ENCODE measurements around the gene PNMA8B.
"Not testable (repeated sequence)": the region's sequence is repeated elsewhere in the genome, so short reads cannot be mapped to it uniquely, and the experiment has no call there.

The PNMA8B gene, protein sequence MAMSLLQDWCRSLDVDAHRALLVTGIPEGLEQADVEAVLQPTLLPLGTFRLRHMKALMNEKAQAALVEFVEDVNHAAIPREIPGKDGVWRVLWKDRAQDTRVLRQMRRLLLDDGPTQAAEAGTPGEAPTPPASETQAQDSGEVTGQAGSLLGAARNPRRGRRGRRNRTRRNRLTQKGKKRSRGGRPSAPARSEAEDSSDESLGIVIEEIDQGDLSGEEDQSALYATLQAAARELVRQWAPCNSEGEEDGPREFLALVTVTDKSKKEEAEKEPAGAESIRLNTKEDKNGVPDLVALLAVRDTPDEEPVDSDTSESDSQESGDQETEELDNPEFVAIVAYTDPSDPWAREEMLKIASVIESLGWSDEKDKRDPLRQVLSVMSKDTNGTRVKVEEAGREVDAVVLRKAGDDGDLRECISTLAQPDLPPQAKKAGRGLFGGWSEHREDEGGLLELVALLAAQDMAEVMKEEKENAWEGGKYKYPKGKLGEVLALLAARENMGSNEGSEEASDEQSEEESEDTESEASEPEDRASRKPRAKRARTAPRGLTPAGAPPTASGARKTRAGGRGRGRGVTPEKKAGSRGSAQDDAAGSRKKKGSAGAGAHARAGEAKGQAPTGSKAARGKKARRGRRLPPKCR

DNA sequence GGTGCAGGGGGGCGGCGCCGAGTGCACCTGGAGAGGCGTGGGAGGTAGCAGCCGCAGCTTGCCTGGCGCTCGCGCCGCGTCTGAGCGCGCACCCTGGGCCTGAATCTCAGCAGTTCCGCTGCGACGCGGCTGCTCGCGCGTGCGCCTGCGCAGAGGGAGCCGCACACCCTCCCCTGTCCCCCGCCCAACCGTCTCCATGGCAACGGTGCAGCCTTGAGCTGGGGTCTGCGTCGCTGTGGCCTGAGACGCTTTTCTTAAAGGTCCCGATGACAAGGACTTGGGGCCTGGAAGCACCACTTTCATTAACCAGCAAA lies at the start of gene PNMA8B:
PNMA8B (minus strand) TSS at position 82 of the 314 bp plus-strand sequence. CDS start 402 bp downstream, outside the sequence.
- no peak for DNase-seq (ENCODE audit: low read depth, low spot score)

DNA sequence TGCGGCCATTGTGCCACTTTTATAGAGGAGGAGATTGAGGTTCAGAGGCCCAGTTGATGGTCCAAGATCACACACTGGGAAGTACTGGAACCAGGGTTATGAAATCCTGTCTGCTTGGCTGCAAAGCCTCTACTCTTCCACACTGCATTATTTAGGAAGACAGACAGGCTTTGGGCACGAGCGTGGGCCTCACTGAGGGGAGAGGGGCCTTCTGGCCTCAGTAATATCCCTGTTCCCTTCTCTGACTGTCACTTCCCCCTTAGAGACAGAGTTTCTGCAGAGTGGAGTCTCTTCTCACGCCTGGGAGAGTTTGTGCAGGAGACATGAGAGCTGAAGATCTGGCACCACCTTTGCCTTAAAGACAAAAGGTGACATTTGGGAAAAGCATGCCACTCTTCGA lies 49.0 kb upstream of the PNMA8B start:
- no peak for DNase-seq (ENCODE audit: low read depth, low spot score)

DNA sequence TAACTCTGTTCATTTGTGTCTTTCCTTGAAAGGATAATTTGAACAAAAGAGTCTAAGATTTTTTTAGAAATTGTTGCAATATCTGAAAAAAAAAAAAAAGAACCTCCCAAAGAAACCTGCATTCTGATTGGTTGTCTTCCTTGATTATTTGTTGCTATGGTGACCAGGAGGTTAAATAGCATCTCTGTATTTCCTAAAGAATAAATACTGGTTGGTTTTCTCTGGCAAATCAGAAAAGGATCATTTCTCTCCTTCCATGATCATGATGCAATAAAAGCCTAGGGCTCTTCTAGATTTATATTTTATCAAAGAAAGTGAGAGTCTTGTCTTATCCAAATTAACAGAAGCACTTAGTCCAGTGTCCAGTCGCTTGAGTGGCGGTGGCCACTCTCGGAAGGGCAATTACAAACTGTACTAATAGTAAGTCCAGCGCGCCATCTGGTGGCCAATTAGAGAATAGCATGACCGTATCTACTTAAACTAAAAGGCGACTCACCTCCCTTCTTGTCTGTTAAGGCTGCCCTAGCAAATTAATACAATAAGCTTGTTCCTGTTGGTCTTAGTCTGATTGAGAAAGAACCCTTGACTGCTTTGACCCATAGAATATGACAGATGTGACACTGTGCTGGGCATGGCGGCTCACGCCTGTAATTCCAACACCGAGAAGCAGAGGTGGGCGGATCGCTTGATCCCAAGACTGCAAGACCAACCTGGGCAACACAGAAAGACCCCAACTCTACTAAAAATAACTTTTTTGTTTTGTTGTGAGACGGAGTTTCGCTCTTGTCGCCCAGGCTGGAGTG lies 47.0 kb upstream of the PNMA8B start:
- DNase-seq (ENCODE audit: low read depth, low spot score) = peak; percentile 49

DNA sequence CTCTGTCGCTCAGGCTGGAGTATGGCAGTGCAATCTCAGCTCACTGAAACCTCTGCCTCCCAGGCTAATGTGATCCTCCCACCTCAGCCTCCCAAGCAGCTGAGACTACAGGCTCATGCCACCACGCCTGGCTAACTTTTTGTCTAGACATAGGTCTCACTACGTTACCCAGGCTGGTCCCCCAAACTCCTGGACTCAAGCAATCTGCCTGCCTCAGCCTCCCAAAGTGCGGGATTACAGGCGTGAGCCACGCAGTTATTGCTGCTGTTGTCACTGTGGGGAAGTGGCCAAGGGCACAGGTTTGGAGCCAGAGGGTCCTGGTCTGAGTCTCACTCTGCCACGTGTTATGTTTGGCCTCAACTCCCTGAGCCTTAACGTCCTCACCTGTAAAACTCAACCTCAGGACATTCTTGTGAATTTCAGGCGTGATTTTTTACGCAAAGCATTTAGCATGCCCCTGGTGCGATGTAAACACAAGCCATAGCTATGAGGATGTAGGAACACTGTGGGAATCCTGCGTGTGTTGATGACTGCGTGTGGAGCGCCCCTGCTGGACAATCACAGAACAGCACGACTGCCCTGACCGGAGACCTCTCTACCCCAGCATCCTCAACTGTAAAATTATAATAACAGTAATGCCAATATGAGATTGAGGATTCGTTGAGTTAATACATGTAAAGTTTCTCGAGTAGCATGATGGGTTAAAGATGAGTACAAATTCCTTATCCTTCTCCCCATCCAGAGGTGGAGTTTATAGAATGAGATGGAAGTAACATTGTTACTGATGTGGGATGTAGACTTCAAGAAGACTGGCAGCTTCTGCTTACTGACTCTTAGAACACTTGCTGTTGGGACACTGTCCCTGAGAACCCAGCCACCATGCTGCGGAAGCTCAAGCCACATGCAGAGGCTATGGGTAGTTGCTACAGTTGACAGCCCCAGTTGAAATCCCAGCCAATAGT lies 41.8 kb upstream of the PNMA8B start:
- peak; percentile 38 for DNase-seq (ENCODE audit: low read depth, low spot score)

DNA sequence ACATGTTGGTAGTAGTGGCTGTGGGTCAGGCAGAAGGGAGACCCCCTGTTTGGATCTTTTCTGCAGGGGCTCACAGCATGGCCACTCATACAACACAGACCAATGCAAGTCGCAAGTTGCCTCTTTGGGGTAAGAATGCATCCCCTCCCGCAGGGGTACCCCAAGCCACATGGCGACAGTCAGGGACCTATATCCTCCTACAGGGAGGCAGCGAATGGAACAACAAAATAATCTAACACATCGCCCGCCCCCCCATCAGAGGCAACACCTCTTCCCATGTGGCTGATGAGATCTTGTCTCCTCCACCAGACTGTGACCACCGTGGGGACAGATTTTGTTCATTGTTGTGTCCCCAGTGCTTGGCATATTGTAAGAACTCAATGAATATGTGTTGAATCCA lies 40.7 kb upstream of the PNMA8B start:
- DNase-seq (ENCODE audit: low read depth, low spot score) = no peak

DNA sequence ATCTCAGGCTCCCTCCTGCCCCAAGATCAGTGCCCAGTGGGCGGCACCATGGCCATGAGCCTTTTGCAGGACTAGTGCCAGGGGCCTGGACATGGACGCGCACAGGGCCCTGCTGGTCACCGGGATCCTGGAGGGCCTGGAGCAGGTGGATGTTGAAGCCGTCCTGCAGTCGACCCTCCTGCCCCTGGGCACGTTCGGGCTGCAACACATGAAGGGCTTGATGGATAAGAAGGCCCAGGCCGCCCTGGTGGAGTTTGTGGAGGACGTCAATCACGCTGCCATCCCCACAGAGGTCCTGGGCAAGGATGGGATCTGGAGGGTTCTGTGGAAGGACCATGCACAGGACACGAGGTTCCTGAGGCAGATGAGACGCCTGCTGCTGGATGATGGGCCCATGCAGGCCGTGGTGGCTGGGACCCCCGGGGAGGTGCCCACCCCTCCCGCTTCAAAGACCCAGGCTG lies 38.0 kb upstream of the PNMA8B start:
- no peak for DNase-seq (ENCODE audit: low read depth, low spot score)

DNA sequence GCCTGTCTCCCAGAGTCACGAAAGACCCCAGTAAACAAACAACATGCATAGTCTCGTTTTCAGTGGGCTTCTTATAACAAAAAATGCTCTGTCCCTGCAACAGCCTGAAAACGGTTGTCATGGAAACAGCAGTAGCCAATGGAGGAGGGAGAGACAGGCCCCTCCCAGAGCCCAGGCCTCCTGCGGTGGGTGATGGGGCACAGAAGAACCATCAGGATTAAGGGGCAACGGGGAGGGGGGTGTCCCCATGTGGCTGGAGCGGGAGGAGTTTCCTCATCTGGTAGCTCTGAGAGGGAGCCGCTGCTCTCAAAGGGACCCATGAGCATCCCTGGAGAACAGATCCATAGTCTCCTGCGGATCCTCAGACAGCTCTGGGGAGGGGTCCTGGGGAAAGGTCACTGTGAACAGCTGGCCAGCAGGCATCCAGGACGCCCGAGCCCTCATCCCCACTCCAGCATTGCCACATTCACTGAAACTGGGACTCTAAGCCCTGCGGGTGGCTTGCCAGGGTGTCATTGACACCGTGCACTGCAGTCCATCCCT lies 37.5 kb upstream of the PNMA8B start:
- no peak for DNase-seq (ENCODE audit: low read depth, low spot score)

DNA sequence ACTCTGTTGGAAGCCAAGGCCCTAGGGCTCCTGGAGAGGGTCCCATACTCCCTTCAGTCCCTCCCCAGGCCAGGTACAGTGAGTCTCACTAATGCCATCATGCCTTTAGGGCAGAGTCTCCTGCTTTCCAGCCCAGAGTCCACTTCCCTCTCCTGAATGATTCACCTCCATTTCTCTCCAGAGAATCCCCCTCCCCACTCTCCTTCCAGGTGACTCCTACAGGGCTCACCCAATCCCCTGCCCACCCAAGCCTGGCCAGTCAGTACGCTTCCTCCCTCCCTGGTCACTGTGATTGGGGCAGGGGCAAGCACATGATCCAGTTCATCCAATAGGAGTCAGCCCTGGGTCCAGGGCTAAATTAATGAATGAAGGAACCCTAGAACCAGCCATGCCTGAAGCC lies 35.0 kb upstream of the PNMA8B start:
- no peak for DNase-seq (ENCODE audit: low read depth, low spot score)

DNA sequence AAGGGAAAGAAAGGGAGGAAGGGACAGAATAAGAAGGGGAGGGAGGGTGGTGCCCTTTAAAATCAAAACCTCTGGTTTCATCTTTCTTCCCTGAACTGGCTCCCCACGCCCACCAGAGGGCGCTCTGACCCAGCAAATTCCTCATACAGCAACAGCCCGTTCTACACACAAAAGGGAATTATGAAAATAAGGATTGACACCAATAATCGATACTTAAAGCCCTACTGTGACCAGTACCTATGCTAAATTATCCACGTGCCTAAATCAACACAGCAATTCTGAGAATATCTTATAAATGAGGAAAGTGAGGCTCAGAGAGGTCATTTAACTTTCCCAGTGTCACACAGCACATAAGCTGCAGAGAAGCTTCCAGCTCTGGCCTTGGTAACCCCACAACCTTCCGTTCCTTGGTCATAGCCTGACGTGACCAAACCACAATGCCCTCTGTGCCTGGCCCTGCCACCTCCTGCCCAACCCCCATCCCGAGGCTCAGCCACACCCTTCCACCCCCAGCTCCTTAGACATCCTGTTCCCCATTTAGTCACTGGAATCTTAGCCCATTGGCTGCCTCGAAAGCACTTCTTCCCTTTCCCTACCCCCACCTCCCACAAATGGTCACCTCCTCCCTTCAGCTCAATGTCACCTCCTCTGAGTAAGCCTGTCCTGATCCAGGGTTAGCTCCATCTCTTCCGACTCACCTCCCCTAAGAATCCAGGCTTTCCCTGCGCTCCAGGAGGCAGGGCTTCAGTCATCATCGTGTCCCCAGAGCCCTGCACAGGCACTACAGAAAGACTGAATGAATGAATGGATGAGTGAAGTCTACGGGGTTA lies 34.2 kb upstream of the PNMA8B start:
- DNase-seq (ENCODE audit: low read depth, low spot score) = peak; percentile 59

DNA sequence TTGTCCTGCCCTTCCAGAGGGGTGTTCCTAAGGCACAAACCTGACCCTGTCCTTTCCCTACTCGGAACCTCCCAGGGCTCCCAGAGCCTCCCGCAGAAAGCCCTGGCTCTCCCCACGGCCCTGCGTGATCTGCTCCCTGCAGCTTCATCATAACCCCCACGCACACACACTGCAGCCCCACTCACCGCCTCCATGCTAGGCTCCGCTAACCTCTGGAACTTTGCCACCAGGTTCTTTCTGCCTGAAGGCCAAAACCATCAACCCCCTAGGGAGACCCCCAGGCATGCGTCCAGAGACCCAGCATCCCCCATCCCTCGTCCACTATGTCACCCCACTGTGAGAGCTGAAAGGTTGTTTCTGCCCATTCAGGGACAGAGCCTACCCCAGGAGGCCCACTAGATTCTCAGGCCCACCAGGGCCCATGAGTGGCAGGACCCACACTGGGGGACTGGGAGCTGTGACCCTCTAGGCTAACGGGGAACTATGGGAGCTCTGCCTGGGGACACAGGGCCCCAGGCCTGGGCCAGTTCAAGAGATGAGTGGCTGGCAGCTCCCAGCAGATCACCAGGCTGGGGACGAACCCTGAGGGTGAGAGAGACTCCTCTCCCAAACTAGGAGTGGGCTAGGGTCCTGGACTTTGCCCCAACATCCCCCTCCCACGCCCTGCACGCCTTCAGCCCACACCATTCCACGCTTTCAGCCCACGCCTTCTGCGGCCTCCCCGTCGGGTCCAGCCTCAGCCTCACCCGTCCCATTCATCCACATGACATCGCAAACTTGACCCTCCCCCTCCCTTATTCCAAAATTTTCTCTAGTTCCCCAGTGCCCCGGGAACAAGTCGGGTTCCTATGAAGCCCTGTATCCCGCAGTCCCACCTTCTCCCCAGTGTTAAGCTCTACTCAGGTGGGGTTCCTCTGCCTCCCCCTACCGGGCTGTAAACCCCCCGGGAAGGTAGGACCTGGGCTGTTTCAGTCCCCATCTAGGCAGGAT lies 33.2 kb upstream of the PNMA8B start:
- no peak for DNase-seq (ENCODE audit: low read depth, low spot score)

DNA sequence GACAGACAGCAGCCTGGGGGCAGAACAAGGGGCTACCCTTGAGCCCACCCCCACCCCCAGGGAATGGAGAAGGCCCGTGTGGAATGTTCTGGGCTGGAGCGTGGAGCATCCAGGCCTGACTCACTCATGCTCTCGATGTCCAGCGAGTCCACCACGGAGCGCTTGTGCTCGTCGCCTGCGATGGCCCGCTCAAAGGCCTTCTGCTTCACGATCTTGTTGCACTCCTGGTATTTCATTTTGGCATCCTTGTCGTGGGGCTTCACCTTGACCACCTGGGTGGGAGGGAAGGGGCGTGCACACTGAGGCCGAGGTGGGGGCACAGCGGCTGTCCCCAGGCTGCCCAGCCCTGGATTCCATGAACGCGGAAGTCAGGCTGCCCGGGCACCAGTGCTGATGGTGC lies 31.1 kb upstream of the PNMA8B start:
- DNase-seq (ENCODE audit: low read depth, low spot score) = not testable (repeated sequence)

DNA sequence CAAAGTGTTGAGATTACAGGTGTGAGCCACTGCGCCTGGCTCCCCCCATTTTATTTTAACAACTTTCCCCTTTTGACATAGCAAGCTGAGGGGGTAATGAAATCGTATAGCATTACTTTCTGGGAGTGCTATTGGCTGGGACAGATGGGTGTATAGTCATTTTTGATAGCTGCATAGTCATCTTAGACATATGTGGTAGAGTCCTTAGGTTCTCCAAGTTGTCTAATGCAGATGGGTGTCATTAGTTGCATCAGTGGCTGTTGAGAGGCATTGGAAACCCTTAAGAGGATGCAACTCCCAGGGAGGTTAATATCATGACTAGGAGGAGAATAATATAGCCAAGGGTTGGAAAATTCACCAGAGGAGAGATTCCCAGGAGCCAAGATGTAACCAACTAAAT lies 28.6 kb upstream of the PNMA8B start:
- no peak for DNase-seq (ENCODE audit: low read depth, low spot score)

DNA sequence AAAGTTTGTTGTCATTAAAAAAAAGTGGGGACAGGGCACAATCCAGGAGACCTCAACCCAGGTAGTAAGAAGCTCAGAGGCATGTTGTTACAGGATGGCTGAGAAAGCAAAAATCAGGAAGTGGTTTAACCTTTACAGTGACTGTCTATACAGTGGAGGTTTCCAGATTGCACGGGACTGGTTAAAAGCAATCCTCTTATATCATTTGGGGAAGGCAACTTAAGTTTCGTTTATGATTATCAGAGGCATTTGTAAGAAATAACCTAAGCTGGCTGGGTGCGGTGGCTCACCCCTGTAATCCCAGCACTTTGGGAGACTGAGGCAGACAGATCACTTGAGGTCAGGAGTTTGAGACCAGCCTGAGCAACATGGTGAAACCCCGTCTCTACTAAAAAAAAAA lies 27.3 kb upstream of the PNMA8B start:
- DNase-seq (ENCODE audit: low read depth, low spot score) = peak; percentile 25

DNA sequence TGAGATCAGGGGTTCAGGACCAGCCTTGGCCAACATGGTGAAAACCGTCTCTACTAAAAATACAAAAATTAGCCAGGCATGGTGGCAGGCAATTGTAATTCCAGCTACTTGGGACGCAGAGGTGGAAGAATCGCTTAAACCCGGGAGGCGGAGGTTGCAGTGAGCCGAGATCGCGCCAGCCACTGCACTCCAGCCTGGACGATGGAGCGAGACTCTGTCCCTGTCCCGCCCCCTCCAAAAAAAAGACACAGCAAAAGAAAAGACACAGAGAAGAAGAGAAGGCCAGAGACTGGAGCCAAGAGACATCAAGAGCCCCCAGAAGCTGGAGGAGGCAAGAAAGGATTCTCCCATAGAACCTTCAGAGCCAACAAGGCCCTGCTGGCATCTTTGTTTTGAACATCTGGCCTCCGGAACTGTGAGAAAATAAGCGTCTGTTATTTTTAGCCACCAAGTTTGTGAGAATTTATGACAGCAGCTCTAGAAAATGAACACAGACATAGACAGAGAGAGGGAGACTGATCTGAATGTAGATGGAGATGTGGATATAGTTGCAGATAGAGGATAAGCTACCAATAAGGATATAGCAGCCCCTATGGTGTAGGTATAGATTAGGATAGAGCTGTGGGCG lies 25.7 kb upstream of the PNMA8B start:
- DNase-seq (ENCODE audit: low read depth, low spot score) = no peak

DNA sequence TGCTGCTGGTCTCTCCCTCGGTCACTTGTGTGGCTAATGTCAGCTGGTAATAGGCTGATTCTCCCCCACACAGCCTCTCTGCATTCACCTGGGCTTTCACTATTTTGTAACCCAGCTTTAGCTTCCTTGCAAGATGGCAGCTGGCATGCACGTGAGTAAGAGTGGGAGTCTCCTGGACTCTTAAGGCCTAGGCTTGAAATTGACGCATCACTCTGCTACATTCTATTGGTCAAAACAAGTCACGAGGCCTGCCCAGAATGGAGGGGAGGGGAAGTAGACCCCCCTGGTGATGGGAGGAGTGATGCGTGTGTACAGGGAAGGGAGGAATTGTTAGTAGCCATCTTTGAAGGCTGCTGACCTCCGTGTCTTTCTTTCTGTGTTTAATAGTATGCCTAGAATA lies 24.9 kb upstream of the PNMA8B start:
- DNase-seq (ENCODE audit: low read depth, low spot score) = no peak

DNA sequence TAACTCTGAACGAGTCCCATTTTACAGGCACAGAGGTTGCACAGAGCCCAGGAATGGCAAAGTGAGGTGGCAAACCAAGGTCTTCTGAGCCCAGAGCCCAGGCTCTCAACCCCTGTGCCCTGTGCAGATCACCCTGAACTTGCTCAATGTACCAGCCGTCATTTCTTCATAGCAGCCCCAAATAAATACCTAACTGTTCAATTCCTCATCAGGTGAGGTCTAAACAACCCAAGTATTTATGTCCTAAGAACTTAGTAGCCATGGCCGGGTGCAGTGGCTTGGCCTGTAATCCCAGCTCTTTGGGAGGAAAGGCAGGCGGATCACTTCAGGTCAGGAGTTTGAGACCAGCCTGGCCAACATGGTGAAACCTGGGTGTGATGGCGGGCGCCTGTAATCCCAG lies 21.8 kb upstream of the PNMA8B start:
- no peak for DNase-seq (ENCODE audit: low read depth, low spot score)

DNA sequence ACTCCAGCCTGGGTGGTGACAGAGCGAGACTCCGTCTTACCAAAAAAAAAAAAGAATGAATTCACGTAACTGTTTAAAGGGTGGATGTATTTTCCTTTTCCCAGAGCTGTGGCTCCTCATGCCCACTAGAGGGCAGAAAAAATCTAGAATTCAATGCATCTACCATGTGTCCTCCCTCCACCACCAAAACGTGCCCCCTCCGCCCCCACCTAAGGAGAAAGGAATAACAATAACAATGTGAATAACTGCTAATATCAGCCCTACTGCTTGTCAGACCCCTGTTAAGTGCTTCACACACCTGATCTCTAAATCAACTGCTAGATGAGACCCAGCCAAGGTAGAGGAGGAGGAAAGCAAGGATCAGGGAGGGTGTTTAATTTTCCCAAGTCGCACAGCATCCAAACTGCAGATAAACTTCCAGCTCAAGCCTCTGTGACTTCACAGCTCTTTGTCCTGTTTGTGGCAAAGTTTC lies 20.2 kb upstream of the PNMA8B start:
- DNase-seq (ENCODE audit: low read depth, low spot score) = no peak

DNA sequence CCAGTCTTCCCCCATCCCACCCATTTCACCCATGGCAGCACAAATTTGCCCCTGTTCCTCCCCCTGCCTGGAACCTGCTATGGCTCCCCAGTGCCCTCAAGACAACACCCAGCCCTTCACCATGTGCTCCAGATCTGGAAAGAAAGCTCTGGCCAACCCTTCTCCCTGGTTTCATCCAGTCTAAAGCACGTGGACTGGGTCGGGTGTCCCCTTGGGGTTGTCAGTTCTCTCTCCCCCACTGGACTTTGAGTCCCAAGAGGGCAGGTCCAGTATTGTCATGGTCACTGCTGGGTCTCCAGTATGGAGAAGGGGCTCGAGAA lies 19.6 kb upstream of the PNMA8B start:
- no peak for DNase-seq (ENCODE audit: low read depth, low spot score)
